ENCODE results near the gene HNRNPH2. TPM values are rescaled to one million over a fixed set of nuclear protein-coding genes. Genes with fewer than 3 reads are reported as not detected.
A peak's percentile ranks its signal among the peaks of the same experiment; 100 is the strongest.

Gene HNRNPH2
- total and polyA plus RNA-seq, 10 of the 15 experiments (the other 5 are each of a cell fraction or from before 2014, with no cell fraction given), result 34.5 to 102 (median 61.4) TPM

GRCh38 chrX:101394372-101394771 lies 13.7 kb upstream of the HNRNPH2 start:
- Histone ChIP-seq H3K4me3 (no peak overlapping the region), H2AFZ (ENCODE audit: control insufficient read depth, low read depth, low read length) (no peak overlapping the region), H3K9ac (ENCODE audit: control insufficient read depth, insufficient read depth, low read length) (no peak overlapping the region), H3K4me1 (ENCODE audit: control insufficient read depth, insufficient read depth, low read length) (no peaks in the 10 kb centered on the region), H3K4me2 (ENCODE audit: control insufficient read depth, insufficient read depth) (no peak overlapping the region), H3K79me2 (ENCODE audit: control insufficient read depth, insufficient read depth, low read length) (peaks cover 27% of the 10 kb centered on the region), H3K27me3 (replicated peaks in 1 of 2; ENCODE audit: control insufficient read depth in 2 of 2, insufficient read depth in 2 of 2, low read length in 1 of 2) (no peaks in the 10 kb centered on the region), H3K27ac (ENCODE audit: control insufficient read depth, insufficient read depth) (no peak overlapping the region), H3K36me3 (ENCODE audit: control insufficient read depth in 2 of 2, insufficient read depth in 2 of 2, low read length in 1 of 2) (no peaks in the 10 kb centered on the region; a peak in 1 of 4 replicates), H3K9me3 (replicated peaks; ENCODE audit: control insufficient read depth, insufficient read depth, low read length) (no peaks in the 10 kb centered on the region), H4K20me1 (ENCODE audit: control insufficient read depth, insufficient read depth) (no peaks in the 10 kb centered on the region)
- in situ Hi-C loops (cut with MboI) (no loop called here), intact Hi-C loops (cut with micrococcal nuclease; ENCODE audit: unreplicated experiment) (loop anchor here (5.0 kb wide), 1 partner anchor 572 kb away; the partner anchor contains the start of gene CSTF2)
- ChIA-PET SMC1A (ENCODE audit: uncharacterized antibody, unreplicated experiment) (interaction anchor here (1.0 to 1.3 kb wide), 2 partner anchors 9 to 47 kb away, joined by 3 read pairs; no protein-coding TSS in a partner anchor), CTCF (no interaction called here), POLR2A (interaction anchor here (0.6 to 2.2 kb wide), 4 partner anchors 8 to 24 kb away, joined by 3 to 5 read pairs (median 3); partner anchors contain the start of genes BTK and GLA), RAD21 (ENCODE audit: unreplicated experiment) (interaction anchor here (0.6 to 0.8 kb wide), 2 partner anchors 9 to 37 kb away, joined by 3 to 4 read pairs; no protein-coding TSS in a partner anchor)
- FAIRE-seq (no peak), ATAC-seq (no peak), DNase-seq (ENCODE audit: low read depth, low spot score) (no peak)
- BruUV-seq (replicated peaks), result no TSS peak
- TF ChIP-seq, protein P1, sequence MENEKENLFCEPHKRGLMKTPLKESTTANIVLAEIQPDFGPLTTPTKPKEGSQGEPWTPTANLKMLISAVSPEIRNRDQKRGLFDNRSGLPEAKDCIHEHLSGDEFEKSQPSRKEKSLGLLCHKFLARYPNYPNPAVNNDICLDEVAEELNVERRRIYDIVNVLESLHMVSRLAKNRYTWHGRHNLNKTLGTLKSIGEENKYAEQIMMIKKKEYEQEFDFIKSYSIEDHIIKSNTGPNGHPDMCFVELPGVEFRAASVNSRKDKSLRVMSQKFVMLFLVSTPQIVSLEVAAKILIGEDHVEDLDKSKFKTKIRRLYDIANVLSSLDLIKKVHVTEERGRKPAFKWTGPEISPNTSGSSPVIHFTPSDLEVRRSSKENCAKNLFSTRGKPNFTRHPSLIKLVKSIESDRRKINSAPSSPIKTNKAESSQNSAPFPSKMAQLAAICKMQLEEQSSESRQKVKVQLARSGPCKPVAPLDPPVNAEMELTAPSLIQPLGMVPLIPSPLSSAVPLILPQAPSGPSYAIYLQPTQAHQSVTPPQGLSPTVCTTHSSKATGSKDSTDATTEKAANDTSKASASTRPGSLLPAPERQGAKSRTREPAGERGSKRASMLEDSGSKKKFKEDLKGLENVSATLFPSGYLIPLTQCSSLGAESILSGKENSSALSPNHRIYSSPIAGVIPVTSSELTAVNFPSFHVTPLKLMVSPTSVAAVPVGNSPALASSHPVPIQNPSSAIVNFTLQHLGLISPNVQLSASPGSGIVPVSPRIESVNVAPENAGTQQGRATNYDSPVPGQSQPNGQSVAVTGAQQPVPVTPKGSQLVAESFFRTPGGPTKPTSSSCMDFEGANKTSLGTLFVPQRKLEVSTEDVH (IDR thresholded peaks at IDR 0.05; ENCODE audit: low read depth, partially characterized antibody), result no peak
- 0 out of 2 replicates have a peak, but pooled peaks have one; percentile 29 for TF ChIP-seq POLR2AphosphoS5 (IDR thresholded peaks at IDR 0.05; ENCODE audit: low read length)

- RAD21 ChIA-PET (ENCODE audit: unreplicated experiment), result interaction anchor here (0.7 to 1.6 kb wide), 4 partner anchors 10 to 46 kb away, joined by 3 to 4 read pairs (median 3); partner anchors contain the start of genes BTK and TIMM8A
- no peaks in the 10 kb centered on the region; a peak in 1 of 4 replicates for H3K36me3 ChIP-seq (ENCODE audit: control insufficient read depth in 2 of 2, insufficient read depth in 2 of 2, low read length in 1 of 2)
- H3K27me3 ChIP-seq (replicated peaks in 1 of 2; ENCODE audit: control insufficient read depth in 2 of 2, insufficient read depth in 2 of 2, low read length in 1 of 2), result no peaks in the 10 kb centered on the region
- intact Hi-C loops (cut with micrococcal nuclease; ENCODE audit: unreplicated experiment), result no loop called here
- POLR2A ChIA-PET, result interaction anchor here (0.9 to 2.2 kb wide), 3 partner anchors 9 to 28 kb away, joined by 4 to 6 read pairs (median 5); no protein-coding TSS in a partner anchor
- in situ Hi-C loops (cut with MboI), result no loop called here
- SMC1A ChIA-PET (ENCODE audit: uncharacterized antibody, unreplicated experiment), result interaction anchor here (0.5 to 1.3 kb wide), 4 partner anchors 11 to 191 kb away, joined by 3 to 5 read pairs (median 4); no protein-coding TSS in a partner anchor
- H3K9me3 ChIP-seq (replicated peaks; ENCODE audit: control insufficient read depth, insufficient read depth, low read length), result no peaks in the 10 kb centered on the region
- peak; percentile 14 for ATAC-seq
- WGBS (ENCODE audit: insufficient coverage, insufficient replicate concordance, low lambda C conversion rate, missing lambda C conversion rate), result 90% methylated on average over 1 of the region's 1 CpG
- H2AFZ ChIP-seq (ENCODE audit: control insufficient read depth, low read depth, low read length), result no peak overlapping the region
- no peaks in the 10 kb centered on the region for H4K20me1 ChIP-seq (ENCODE audit: control insufficient read depth, insufficient read depth)
- no peaks in the 10 kb centered on the region for H3K4me1 ChIP-seq (ENCODE audit: control insufficient read depth, insufficient read depth, low read length)
- no peak for DNase-seq (ENCODE audit: low read depth, low spot score)
- CTCF ChIA-PET, result no interaction called here
- no peak overlapping the region for H3K4me3 ChIP-seq
- peaks cover 27% of the 10 kb centered on the region for H3K79me2 ChIP-seq (ENCODE audit: control insufficient read depth, insufficient read depth, low read length)
- FAIRE-seq, result no peak
- no peak overlapping the region for H3K4me2 ChIP-seq (ENCODE audit: control insufficient read depth, insufficient read depth)
- BruUV-seq (replicated peaks), result no TSS peak
- H3K9ac ChIP-seq (ENCODE audit: control insufficient read depth, insufficient read depth, low read length), result no peak overlapping the region
- no peak overlapping the region for H3K27ac ChIP-seq (ENCODE audit: control insufficient read depth, insufficient read depth)
- TF ChIP-seq CBFB (IDR thresholded peaks at IDR 0.05; ENCODE audit: low read depth) (no peak), CUX1 (IDR thresholded peaks at IDR 0.05; ENCODE audit: insufficient replicate concordance, low read depth, low read length) (no peak), RB1 (IDR thresholded peaks at IDR 0.05; ENCODE audit: borderline replicate concordance) (no peak), CBX3 (IDR thresholded peaks at IDR 0.05; ENCODE audit: borderline replicate concordance, low read depth) (no peak)
- TF ChIP-seq, protein P2, sequence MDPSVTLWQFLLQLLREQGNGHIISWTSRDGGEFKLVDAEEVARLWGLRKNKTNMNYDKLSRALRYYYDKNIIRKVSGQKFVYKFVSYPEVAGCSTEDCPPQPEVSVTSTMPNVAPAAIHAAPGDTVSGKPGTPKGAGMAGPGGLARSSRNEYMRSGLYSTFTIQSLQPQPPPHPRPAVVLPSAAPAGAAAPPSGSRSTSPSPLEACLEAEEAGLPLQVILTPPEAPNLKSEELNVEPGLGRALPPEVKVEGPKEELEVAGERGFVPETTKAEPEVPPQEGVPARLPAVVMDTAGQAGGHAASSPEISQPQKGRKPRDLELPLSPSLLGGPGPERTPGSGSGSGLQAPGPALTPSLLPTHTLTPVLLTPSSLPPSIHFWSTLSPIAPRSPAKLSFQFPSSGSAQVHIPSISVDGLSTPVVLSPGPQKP (IDR thresholded peaks at IDR 0.05; ENCODE audit: low read depth, low read length), result no peak
Observed at GRCh38 chrX:101395789-101396188, 12.2 kb upstream of the HNRNPH2 start.
